HG02970 (cell line): Measurements from ENCODE around the gene RHOT2.

Experiments used
- ATAC-seq: cut with Tn5 transposase; IDR thresholded peaks from one replicate; pipeline ENCODE4 v1.9.1; 2021; ENCODE audit warnings: mild to moderate bottlenecking, moderate library complexity, moderate number of reproducible peaks; ENCODE audit not compliant: unreplicated experiment, low FRiP score

RHOT2 gene

GRCh38 chr16:723695-724094 is 55.8 kb downstream of the RHOT2 start:
- ATAC-seq = no peak
